ENCODE measurements around the gene CAMK1G. TPM values are rescaled to one million over a fixed set of nuclear protein-coding genes. Genes with fewer than 3 reads are reported as not detected.

Gene CAMK1G
- total and polyA plus RNA-seq, 3 donors from 2014 or later: 1.1 to 2.0 (median 1.4) TPM

DNA sequence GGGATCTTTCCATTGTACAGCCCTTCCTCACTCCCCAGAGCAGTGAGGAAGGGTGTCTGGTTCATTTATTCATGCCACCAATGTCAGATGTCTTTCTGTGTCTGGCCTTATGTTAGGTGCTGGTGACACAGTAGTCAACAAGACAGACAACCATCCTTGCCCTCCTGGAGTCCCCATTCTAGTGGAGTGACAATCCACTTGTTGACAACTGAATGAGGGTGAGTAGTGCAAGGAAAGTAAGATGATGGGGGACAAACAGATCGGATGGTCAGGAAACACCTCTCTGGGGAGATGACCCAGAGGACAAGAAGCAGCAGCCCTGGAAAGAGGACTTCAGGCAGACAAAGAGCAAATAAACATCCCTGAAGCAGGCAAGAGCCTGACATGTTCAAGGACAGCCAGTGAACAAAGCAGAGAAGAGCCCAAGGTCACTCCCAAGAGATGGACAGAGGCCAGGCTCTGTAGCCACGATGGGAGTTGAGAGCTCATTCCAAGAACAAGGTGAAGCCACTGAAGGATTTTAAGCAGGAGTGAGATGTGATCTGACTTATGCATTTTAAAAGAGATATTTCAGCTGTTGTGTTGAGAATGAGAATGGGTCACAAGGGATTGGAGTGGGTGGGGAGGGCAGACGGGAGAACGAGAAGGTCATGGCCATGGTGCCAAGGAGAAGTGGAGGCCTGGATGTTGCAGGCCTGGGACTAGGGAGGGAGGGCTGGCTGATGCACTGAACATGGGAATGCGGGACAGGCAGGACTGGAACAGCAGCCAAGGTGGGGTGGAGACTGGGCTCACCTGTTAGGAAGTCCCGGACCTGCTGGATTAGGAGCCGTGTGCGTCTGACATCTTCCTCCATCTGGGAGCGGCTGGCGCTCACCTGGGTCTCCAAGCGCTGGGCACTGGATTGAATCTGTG is 38.5 kb downstream of the CAMK1G start:
- no peak overlapping the region for H3K27ac ChIP-seq

GRCh38 chr1:209622841-209623829 is 39.6 kb downstream of the CAMK1G start:
- H3K4me1 ChIP-seq: peaks cover 18% of the 10 kb centered on the region
- no peaks in the 10 kb centered on the region for H3K27me3 ChIP-seq
- 89% methylated on average over 19 to 24 of the region's 24 CpGs for WGBS, 2 donors
- H3K27ac ChIP-seq: no peak overlapping the region
- DNase-seq: no peak
- intact Hi-C loops (cut with DNase I; ENCODE audit: low total_unique reads): no loop called here
- H3K36me3 ChIP-seq (ENCODE audit: low read depth, missing control alignments): no peaks in the 10 kb centered on the region
- H3K9me3 ChIP-seq: no peaks in the 10 kb centered on the region
- H3K4me3 ChIP-seq: no peak overlapping the region
- TF ChIP-seq POLR2A (IDR thresholded peaks at IDR 0.05): no peak
- TF ChIP-seq, protein P1, sequence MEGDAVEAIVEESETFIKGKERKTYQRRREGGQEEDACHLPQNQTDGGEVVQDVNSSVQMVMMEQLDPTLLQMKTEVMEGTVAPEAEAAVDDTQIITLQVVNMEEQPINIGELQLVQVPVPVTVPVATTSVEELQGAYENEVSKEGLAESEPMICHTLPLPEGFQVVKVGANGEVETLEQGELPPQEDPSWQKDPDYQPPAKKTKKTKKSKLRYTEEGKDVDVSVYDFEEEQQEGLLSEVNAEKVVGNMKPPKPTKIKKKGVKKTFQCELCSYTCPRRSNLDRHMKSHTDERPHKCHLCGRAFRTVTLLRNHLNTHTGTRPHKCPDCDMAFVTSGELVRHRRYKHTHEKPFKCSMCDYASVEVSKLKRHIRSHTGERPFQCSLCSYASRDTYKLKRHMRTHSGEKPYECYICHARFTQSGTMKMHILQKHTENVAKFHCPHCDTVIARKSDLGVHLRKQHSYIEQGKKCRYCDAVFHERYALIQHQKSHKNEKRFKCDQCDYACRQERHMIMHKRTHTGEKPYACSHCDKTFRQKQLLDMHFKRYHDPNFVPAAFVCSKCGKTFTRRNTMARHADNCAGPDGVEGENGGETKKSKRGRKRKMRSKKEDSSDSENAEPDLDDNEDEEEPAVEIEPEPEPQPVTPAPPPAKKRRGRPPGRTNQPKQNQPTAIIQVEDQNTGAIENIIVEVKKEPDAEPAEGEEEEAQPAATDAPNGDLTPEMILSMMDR (IDR thresholded peaks at IDR 0.05): no peak

More for the DNA sequence above, 38.5 kb downstream of the CAMK1G start:
- peak; percentile 75 for DNase-seq
- intact Hi-C loops (cut with DNase I; ENCODE audit: low total_unique reads): no loop called here
- no peak overlapping the region for H3K4me3 ChIP-seq
- no peaks in the 10 kb centered on the region for H3K9me3 ChIP-seq
- TF ChIP-seq POLR2A (IDR thresholded peaks at IDR 0.05): no peak
- TF ChIP-seq, protein P1 (IDR thresholded peaks at IDR 0.05): no peak
- H3K27me3 ChIP-seq: no peaks in the 10 kb centered on the region
- 62% methylated on average over 11 of the region's 11 CpGs for WGBS, 2 donors
- no peaks in the 10 kb centered on the region for H3K36me3 ChIP-seq (ENCODE audit: low read depth, missing control alignments)
- H3K4me1 ChIP-seq: peaks cover 18% of the 10 kb centered on the region

- 75 to 82% methylated on average over 14 to 15 of the region's 15 CpGs for WGBS, 2 donors
- no peak for TF ChIP-seq POLR2A (IDR thresholded peaks at IDR 0.05)
- TF ChIP-seq, protein P1 (IDR thresholded peaks at IDR 0.05): no peak
- Histone ChIP-seq H3K9me3 (no peaks in the 10 kb centered on the region), H3K4me3 (no peak overlapping the region), H3K27ac (no peak overlapping the region), H3K27me3 (no peaks in the 10 kb centered on the region), H3K36me3 (ENCODE audit: low read depth, missing control alignments) (no peaks in the 10 kb centered on the region), H3K4me1 (peaks cover 18% of the 10 kb centered on the region)
- intact Hi-C loops (cut with DNase I; ENCODE audit: low total_unique reads): no loop called here
- DNase-seq: no peak
These were observed 41.3 kb downstream of the CAMK1G start for GRCh38 chr1:209624558-209625549.

- peaks cover 15% of the 10 kb centered on the region for H3K4me1 ChIP-seq
- TF ChIP-seq, protein P1 (IDR thresholded peaks at IDR 0.05): no peak
- no peak for TF ChIP-seq POLR2A (IDR thresholded peaks at IDR 0.05)
These were observed 42.3 kb downstream of the CAMK1G start for GRCh38 chr1:209625791-209626285.

More at GRCh38 chr1:209625791-209626285, 42.3 kb downstream of the CAMK1G start:
- H3K27ac ChIP-seq: no peak overlapping the region
- H3K9me3 ChIP-seq: no peaks in the 10 kb centered on the region
- intact Hi-C loops (cut with DNase I; ENCODE audit: low total_unique reads): no loop called here
- WGBS, 2 donors: 80 to 81% methylated on average over 7 to 18 of the region's 18 CpGs
- no peak for DNase-seq
- H3K36me3 ChIP-seq (ENCODE audit: low read depth, missing control alignments): no peaks in the 10 kb centered on the region
- H3K27me3 ChIP-seq: no peaks in the 10 kb centered on the region
- no peak overlapping the region for H3K4me3 ChIP-seq

Measured in testis (tissue), 3 donors.